Activated T-cell treated with anti-CD3 and anti-CD28 coated beads, Interleukin-2, amount 50 U/mL, for 4 hours (primary cell): Measurements from ENCODE around the gene ALPL. TPM values are rescaled to one million over a fixed set of nuclear protein-coding genes. Genes with fewer than 3 reads are reported as not detected.

Source experiments
- ATAC-seq, 2 donors: fragments of 200-7000 bp; cut with Tn5 transposase; one replicate each; pipeline ENCODE4 v1.10.0; 2021
- DNase-seq: peaks from one replicate; pipeline ENCODE4 v3.0.0-alpha.2; 2020
- H3K27me3 Mint-ChIP-seq: one replicate; pipeline ENCODE4 v1.8.0; 2021; ENCODE audit warnings: low read depth, mixed read lengths
- H3K36me3 Mint-ChIP-seq: one replicate; pipeline ENCODE4 v1.8.0; 2022; ENCODE audit warnings: mixed read lengths; ENCODE audit not compliant: insufficient read depth
- H3K4me1 Mint-ChIP-seq: one replicate; pipeline ENCODE4 v1.8.0; 2021; ENCODE audit warnings: low read depth, mixed read lengths
- H3K4me3 Mint-ChIP-seq: one replicate; pipeline ENCODE4 v1.8.0; 2021; ENCODE audit warnings: mild to moderate bottlenecking, moderate library complexity, mixed read lengths
- H3K9me3 Mint-ChIP-seq: one replicate; pipeline ENCODE4 v1.8.0; 2021; ENCODE audit warnings: mixed read lengths
- total RNA-seq, 3 donors: library from RNA; stranded (reverse); gene quantifications; one replicate each; pipeline ENCODE4 v1.2.1, GENCODE V29; 2021

Gene ALPL
- total RNA-seq, 3 donors from 2014 or later, result 0.33 to 0.38 (median 0.34) TPM

GRCh38 chr1:21532496-21532895, 23.3 kb downstream of the ALPL start:
- H3K4me3 Mint-ChIP-seq, result no peak overlapping the region
- DNase-seq, result no peak
- H3K27me3 Mint-ChIP-seq, result peaks cover 23% of the 10 kb centered on the region
- ATAC-seq, result no peak
- no peaks in the 10 kb centered on the region for H3K4me1 Mint-ChIP-seq
- no peaks in the 10 kb centered on the region for H3K36me3 Mint-ChIP-seq
- no peaks in the 10 kb centered on the region for H3K9me3 Mint-ChIP-seq

DNA sequence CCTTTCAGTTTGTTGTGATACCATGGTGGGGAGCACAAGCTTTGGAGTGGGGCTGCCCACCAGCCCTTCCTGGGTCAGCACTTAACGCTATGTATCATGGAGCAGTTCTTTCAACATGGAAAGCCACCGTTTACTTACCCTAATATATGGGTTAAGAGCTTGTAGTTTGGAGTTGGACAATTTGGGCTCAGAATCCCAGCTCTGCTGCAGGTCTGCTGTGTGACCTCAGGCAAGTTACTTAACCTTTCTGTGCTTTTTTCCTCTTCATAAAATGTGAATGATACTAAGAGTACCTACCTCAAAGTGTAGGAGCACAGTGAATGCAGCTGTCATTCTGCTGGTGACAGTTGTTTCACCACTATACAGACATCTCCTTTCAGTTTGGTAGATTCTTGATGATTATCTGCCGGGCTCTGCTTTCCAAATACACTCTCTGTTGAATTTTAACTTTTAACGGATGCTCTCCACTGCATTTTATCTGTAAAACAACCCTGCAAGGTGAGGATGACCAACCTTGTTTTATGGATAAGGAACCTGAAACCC, 23.8 kb downstream of the ALPL start:
- no peak overlapping the region for H3K4me3 Mint-ChIP-seq
- H3K36me3 Mint-ChIP-seq, result no peaks in the 10 kb centered on the region
- H3K27me3 Mint-ChIP-seq, result peaks cover 26% of the 10 kb centered on the region
- H3K9me3 Mint-ChIP-seq, result no peaks in the 10 kb centered on the region
- H3K4me1 Mint-ChIP-seq, result no peaks in the 10 kb centered on the region
- DNase-seq (no peak), ATAC-seq (no peak)

DNA sequence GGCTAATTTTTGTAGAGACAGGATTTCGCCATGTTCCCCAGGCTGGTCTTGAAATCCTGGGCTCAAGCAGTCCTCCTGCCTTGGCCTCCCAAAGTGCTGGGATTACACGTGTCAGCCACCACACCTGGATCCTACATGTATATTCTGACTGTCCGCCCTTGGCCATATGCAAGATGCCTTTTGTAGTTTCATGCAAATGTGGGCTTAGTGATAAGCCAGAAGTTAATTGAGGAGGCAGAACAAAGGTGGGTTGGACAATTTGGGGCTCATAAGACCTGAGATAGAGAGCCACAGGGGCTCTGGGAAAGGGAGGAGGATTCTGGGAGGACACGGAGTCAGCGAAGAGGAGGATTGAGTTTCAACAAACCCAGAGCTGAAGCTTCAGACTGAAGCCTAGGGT, 24.9 kb downstream of the ALPL start:
- ATAC-seq (no peak), DNase-seq (no peak)
- no peaks in the 10 kb centered on the region for H3K36me3 Mint-ChIP-seq
- no peaks in the 10 kb centered on the region for H3K9me3 Mint-ChIP-seq
- peaks cover 36% of the 10 kb centered on the region for H3K27me3 Mint-ChIP-seq
- no peak overlapping the region for H3K4me3 Mint-ChIP-seq
- H3K4me1 Mint-ChIP-seq, result no peaks in the 10 kb centered on the region

DNA sequence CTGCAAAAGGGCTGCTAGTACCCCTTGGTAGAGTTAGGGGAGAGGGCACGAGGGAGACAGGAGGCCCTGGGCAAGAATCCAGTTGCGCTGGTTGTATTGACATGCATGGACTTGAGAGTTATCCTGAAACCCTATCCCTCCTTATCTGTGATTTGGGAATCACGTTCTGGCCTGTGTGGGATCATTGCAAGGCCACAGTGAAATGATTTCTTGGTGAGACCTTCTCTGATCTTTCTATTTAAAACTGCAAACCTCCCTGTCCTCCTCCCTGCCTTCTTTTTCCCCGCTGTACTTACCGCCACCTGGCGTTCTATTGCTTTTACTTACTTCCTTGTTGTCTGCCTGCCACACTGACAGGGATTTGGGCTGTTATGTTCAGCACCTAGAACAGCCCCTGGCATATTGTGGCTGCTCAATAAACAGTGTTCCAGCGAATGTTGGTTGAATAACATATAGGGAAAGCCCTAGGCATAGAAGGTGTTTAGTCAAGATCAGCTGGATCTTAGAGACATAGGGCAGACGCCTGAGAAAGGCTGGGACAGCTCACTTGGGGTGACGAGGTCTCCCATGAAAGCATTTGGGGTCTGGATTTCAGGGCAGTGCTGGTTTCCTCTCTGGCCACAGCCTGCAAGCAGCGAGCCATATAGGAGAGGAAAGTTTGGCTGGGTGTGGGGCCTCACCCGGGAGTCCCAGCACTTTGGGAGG, 25.6 kb downstream of the ALPL start:
- no peak for ATAC-seq
- Mint-ChIP-seq H3K9me3 (no peaks in the 10 kb centered on the region), H3K4me3 (no peak overlapping the region), H3K27me3 (peaks cover 41% of the 10 kb centered on the region), H3K4me1 (no peaks in the 10 kb centered on the region), H3K36me3 (no peaks in the 10 kb centered on the region)
- DNase-seq, result no peak

GRCh38 chr1:21536218-21536617, 27.0 kb downstream of the ALPL start:
- peaks cover 43% of the 10 kb centered on the region for H3K27me3 Mint-ChIP-seq
- no peaks in the 10 kb centered on the region for H3K4me1 Mint-ChIP-seq
- no peak overlapping the region for H3K4me3 Mint-ChIP-seq
- H3K36me3 Mint-ChIP-seq, result no peaks in the 10 kb centered on the region
- DNase-seq, result no peak
- no peak for ATAC-seq
- H3K9me3 Mint-ChIP-seq, result no peaks in the 10 kb centered on the region

GRCh38 chr1:21537511-21537931, 28.3 kb downstream of the ALPL start:
- Mint-ChIP-seq H3K4me1 (no peaks in the 10 kb centered on the region), H3K9me3 (no peaks in the 10 kb centered on the region), H3K27me3 (peaks cover 38% of the 10 kb centered on the region), H3K36me3 (no peaks in the 10 kb centered on the region), H3K4me3 (no peak overlapping the region)
- ATAC-seq (no peak), DNase-seq (no peak)

DNA sequence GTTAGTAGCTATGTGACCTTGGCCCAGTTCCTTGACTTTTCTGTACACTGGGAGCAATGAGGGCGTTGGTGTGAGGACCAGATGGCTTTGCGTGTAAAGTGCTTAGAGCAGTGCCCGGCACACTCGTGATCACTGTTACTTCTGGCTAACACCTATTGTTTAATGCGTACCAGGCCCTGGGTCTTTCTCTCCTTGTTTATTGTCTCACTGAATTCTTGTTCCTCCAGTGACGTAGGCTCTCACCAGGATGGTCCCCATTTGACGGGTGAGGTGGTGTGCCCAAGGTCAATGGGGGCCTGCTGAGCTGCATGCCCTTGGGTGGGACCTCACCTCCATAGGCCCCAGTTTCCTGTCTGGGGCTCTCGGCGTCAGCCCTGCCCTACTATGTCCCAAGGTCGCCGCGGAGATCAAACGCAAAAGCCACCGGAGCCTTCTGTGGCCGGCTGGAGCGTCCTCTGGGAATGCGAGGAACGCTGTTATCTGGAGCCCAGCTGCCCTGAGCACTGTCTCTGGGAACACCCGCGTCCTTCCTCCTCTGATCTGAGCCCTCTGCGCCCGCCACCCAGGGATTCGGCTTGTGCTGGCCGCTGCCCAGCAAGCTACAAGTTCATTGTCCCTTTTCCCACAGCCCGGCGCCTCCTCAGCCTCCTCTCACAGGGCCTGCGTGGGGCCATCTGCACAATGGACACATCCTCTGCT, 28.9 kb downstream of the ALPL start:
- Mint-ChIP-seq H3K4me1 (no peaks in the 10 kb centered on the region), H3K27me3 (peaks cover 38% of the 10 kb centered on the region), H3K36me3 (no peaks in the 10 kb centered on the region), H3K4me3 (no peak overlapping the region), H3K9me3 (no peaks in the 10 kb centered on the region)
- DNase-seq (no peak), ATAC-seq (no peak)

GRCh38 chr1:21539933-21540332, 30.7 kb downstream of the ALPL start:
- H3K4me1 Mint-ChIP-seq, result no peaks in the 10 kb centered on the region
- H3K36me3 Mint-ChIP-seq, result no peaks in the 10 kb centered on the region
- DNase-seq (no peak), ATAC-seq (no peak)
- H3K27me3 Mint-ChIP-seq, result peaks cover 36% of the 10 kb centered on the region
- no peaks in the 10 kb centered on the region for H3K9me3 Mint-ChIP-seq
- no peak overlapping the region for H3K4me3 Mint-ChIP-seq

- Mint-ChIP-seq H3K36me3 (no peaks in the 10 kb centered on the region), H3K4me3 (no peak overlapping the region), H3K4me1 (no peaks in the 10 kb centered on the region), H3K9me3 (no peaks in the 10 kb centered on the region), H3K27me3 (peaks cover 34% of the 10 kb centered on the region)
- no peak for DNase-seq
- no peak for ATAC-seq
Observed at GRCh38 chr1:21541329-21541728, 32.1 kb downstream of the ALPL start.

GRCh38 chr1:21541835-21542234, 32.6 kb downstream of the ALPL start:
- H3K36me3 Mint-ChIP-seq, result no peaks in the 10 kb centered on the region
- ATAC-seq (no peak), DNase-seq (no peak)
- H3K9me3 Mint-ChIP-seq, result no peaks in the 10 kb centered on the region
- no peaks in the 10 kb centered on the region for H3K4me1 Mint-ChIP-seq
- peaks cover 34% of the 10 kb centered on the region for H3K27me3 Mint-ChIP-seq
- H3K4me3 Mint-ChIP-seq, result no peak overlapping the region

GRCh38 chr1:21543598-21543997, 34.4 kb downstream of the ALPL start:
- no peak overlapping the region for H3K4me3 Mint-ChIP-seq
- DNase-seq, result no peak
- H3K36me3 Mint-ChIP-seq, result no peaks in the 10 kb centered on the region
- peaks cover 25% of the 10 kb centered on the region for H3K27me3 Mint-ChIP-seq
- no peaks in the 10 kb centered on the region for H3K4me1 Mint-ChIP-seq
- no peaks in the 10 kb centered on the region for H3K9me3 Mint-ChIP-seq
- no peak for ATAC-seq

GRCh38 chr1:21544095-21544494, 34.9 kb downstream of the ALPL start:
- Mint-ChIP-seq H3K9me3 (no peaks in the 10 kb centered on the region), H3K36me3 (no peaks in the 10 kb centered on the region), H3K4me3 (no peak overlapping the region), H3K4me1 (no peaks in the 10 kb centered on the region), H3K27me3 (peaks cover 22% of the 10 kb centered on the region)
- no peak for DNase-seq
- ATAC-seq, result no peak

DNA sequence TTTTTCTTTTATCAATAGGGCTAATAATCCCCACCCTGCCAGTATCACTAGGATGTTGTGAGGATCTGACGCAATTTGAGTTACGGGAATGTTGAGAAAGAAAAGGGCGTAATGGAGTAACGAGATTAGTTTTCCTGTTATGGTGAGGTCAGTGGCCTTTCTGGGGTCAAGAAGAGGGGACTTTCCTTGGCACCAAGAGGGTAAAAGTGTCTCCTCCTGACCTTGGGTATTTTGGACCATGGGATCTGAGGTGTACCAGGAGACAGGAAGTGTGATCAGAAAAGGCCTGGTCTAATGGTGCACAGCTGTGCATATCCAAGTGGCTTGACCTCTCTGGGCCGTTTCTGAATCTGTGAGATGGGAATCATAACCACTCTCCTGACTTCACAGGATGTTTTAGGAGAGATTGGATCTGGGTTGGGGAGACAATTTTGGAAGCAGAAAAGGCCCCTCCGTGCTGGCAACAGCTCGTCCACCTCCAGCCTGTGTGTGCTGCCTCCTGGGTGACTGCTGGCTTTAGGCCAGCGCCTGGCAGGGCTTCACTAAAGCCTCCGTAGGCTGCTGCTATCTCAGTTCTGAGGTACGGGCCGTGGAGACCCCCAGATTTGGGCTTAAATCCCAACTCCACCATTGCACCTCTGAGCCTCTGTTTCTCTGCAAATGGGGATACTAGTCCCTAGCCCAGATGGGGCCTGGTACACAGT, 37.1 kb downstream of the ALPL start:
- H3K27me3 Mint-ChIP-seq, result peaks cover 14% of the 10 kb centered on the region
- H3K9me3 Mint-ChIP-seq, result no peaks in the 10 kb centered on the region
- H3K4me1 Mint-ChIP-seq, result no peaks in the 10 kb centered on the region
- no peak overlapping the region for H3K4me3 Mint-ChIP-seq
- H3K36me3 Mint-ChIP-seq, result no peaks in the 10 kb centered on the region
- ATAC-seq (no peak), DNase-seq (no peak)

DNA sequence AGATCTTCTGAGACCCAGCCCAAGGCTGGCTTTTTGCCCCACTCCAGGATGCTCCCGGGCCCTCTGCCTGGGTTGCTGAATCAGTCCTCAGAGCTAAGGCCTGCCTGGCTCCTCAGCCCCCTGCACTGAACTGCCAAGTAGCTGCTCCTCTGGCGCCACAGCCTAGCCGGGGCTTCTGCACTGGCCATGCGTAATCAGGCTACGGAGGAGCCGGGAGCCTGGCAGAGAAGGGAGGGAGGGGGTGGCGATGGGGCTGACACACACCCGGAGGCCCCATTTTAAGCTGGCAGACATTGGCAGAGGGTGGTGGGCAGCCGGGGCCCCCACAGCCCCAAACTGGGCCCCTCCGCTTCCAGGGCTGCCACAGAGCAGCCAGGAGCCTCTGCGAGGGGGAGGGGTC, 38.7 kb downstream of the ALPL start:
- DNase-seq (no peak), ATAC-seq (no peak)
- Mint-ChIP-seq H3K4me3 (no peak overlapping the region), H3K36me3 (no peaks in the 10 kb centered on the region), H3K27me3 (peaks cover 14% of the 10 kb centered on the region), H3K4me1 (no peaks in the 10 kb centered on the region), H3K9me3 (no peaks in the 10 kb centered on the region)
